NCI-H510A (cell line): Measurements from ENCODE around the gene LTBP1.
"Not testable (repeated sequence)": the region's sequence is repeated elsewhere in the genome, so short reads cannot be mapped to it uniquely, and the experiment has no call there.

Source experiments
- DNase-seq: peaks from one replicate; lab custom pipeline; 2025; lab: John Stamatoyannopoulos, UW

LTBP1 gene

DNA sequence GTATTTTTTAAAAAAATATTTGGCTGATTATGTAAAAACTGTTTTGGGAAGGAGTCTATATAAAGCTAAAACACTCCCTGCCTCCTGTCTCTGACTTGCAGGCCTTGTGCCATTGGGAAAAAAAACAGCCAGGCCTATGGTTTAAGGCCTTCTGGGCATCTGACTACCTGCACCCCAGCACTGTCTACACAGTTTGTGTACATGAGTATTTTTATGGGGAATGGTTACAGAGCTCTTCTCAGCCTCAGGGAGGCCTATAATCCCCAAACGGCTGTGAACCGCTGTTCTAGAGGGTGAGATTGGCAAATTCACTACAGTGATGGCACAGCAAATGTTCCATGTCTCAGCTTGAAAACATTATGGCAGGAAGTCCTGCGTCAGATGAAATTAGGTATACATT is 96.1 kb downstream of the LTBP1 start:
- no peak for DNase-seq

GRCh38 chr2:33047939-33048338 is 101.2 kb downstream of the LTBP1 start:
- no peak for DNase-seq

GRCh38 chr2:33051586-33052360 is 105.0 kb downstream of the LTBP1 start:
- no peak for DNase-seq

- no peak for DNase-seq
Measured at GRCh38 chr2:33052361-33052735, 105.6 kb downstream of the LTBP1 start.

DNA sequence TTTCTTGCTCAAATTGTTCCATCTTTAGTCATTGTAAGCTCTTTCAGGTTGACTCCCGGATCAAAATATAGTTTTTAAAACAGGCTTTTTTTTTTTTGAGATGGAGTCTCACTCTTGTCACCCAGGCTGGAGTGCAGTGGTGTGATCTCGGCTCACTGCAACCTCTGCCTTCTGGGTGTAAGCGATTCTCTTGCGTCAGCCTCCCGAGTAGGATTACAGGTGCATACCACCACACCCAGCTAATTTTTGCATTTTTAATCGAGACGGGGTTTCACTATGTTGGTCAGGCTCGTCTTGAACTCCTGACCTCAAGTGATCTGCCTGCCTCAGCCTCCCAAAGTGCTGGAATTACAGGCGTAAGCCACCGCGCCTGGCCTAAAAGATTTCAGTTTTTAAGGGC is 106.0 kb downstream of the LTBP1 start:
- not testable (repeated sequence) for DNase-seq

- DNase-seq: no peak
Measured at GRCh38 chr2:33056170-33056569, 109.4 kb downstream of the LTBP1 start.

DNA sequence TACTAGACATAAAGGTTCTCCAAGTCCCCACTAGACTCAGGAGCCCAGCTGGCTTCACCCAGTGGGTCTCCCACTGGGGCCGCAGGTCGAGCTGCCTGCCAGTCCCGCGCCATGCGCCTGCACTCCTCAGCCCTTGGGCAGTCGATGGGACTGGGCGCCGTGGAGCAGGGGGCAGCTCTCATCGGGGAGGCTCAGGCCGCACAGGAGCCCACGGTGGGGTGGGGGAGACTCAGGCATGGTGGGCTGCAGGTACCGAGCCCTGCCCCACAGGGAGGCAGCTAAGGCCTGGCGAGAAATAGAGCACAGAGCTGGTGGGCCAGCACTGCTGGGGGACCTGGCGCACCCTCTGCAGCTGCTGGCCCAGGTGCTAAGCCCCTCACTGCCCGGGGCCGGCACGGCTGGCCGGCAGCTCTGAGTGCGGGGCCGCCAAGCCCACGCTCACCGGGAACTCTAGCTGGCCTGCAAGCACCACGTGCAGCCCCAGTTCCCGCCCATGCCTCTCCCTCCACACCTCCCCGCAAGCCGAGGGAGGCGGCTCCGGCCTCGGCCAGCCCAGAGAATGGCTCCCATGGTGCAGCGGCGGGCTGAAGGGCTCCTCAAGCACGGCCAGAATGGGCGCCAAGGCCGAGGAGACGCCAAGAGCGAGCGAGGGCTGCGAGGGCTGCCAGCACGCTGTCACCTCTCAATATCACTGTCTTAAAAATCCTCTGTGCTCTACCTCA is 110.7 kb downstream of the LTBP1 start:
- DNase-seq: not testable (repeated sequence)

DNA sequence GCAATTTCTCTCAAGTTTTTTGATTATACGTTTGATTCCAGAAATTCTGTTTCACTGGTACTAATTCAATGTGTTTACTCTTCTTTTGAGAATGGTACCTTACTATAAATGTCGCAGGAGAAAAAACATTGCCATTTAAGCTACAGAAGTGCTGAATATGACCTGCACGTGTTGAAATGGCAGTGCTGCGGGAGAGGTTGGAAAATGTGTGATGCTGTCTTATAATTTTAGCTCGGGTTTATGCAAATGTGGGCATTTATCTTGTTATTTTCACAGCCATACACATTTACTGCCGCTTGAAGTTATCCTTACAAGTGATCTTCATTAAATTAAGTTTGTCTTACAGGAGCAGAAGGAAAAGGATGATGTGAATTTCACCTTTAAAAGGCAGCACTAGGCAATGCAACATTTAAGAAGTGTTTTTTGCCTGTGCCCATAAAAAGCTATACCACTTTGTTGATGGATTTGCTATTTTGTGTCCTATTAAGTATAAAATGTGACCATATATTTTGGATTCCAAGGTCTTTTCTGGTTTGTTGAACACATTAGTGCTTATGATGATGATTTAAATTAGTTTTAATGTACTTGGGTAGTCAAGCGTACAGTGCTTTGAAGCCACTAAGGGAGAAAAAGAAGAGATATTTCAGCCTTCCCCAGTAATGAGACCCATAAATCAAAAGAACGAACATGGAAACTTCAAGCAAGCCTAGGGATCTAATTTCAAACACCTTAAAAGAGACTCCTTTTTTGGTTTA is 112.1 kb downstream of the LTBP1 start:
- no peak for DNase-seq

GRCh38 chr2:33059471-33060156 is 112.9 kb downstream of the LTBP1 start:
- no peak for DNase-seq

DNA sequence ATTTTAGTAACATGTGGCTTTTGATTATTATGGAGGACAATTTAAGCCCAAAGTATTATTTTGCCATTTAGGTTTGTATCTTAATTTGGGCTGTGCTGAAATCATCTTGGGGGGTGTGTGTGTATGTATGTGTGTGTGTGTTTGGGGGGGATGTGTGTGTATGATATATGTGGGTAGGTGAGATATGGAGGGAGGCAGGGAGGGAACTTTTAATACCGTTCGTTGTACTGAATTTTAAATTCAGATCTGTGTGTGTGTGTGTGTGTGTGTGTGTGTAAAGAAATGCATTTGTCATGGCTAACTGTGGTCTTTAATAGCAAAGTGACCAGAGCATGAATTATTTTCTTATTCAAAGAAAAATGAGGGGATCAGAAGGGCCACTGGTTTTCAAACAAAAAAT is 113.7 kb downstream of the LTBP1 start:
- DNase-seq: no peak

DNA sequence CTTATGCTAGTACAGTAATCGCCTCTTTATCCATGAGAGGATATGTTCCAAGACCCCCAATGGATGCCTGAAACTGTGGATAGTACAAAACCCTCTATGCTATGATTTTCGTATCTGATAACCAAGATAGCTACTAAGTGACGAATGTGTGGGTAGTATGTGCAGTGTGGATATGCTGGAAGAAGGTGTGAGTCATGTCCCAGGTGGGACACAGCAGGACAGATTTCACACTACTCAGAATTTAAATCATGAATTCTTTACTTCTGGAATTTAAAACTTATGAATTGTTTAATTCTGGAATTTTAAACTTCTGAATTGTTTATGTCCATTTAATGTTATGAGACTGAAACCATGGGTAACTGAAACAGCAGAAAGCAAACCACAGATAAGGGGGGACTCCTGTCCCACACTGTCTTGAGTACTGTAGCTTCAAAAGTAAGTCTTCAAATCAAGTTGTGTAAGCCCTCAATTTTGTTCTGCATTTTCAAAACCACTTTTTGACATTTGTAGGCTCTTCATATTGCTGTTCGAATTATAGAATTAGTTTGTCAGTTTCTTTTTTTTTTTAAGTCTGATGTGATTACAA is 116.0 kb downstream of the LTBP1 start:
- DNase-seq: no peak

- no peak for DNase-seq
Measured at GRCh38 chr2:33064349-33064801, 117.6 kb downstream of the LTBP1 start.

DNA sequence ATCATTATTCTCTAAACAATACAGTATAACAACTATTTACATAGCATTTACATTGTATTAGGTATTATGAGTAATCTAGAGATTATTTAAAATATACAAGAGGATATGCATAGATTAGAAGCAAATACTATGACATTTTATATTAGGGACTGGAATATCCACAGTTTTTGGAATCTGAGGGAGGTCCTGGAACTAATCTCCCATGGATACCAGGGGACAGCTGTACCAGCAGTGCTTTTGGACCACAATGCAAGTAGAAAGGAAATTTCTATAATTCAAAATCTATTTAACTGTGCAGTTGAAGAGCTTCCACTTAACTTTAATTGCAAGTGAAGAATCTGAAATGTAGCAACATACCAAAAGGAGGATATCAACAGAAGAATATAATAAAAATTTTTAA is 120.8 kb downstream of the LTBP1 start:
- no peak for DNase-seq

GRCh38 chr2:33068261-33068660 is 121.5 kb downstream of the LTBP1 start:
- no peak for DNase-seq

DNA sequence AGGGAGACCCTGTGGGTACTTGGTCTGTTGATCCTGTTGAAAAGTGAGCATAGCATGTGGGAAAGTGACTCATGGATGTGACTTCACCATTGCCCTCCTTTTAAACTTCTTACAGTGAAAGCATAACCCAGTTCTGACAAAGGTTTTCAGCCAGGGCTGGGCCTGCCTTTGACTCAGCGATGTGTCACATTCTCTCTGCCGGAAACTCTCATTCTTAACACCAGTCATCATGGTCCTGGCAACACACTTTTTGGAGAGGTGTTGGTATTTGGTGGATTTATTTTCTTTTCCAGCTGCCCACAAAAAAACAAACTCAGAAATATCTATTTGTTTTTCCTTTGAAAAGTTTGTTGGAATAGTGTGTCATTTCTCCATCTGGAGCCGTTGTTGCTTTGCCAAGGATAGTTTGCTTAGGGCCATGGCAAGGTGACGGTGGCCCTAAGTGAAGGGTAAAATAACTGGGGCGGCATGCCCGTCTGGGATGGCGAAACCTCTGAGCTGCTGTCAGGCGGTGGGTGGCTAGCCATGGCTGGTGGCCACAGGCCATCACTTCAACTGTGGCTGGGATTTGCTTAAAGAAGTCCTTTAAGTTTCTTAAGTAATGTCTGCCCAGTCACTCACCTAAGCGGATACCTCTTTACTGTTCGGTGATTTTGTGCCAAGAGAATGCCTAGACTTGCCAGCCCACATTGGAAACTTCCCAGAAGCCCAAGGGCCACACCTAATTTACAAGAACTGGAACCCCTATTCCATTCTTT is 123.3 kb downstream of the LTBP1 start:
- DNase-seq: no peak

- no peak for DNase-seq
Measured at GRCh38 chr2:33071591-33071990, 124.8 kb downstream of the LTBP1 start.

DNA sequence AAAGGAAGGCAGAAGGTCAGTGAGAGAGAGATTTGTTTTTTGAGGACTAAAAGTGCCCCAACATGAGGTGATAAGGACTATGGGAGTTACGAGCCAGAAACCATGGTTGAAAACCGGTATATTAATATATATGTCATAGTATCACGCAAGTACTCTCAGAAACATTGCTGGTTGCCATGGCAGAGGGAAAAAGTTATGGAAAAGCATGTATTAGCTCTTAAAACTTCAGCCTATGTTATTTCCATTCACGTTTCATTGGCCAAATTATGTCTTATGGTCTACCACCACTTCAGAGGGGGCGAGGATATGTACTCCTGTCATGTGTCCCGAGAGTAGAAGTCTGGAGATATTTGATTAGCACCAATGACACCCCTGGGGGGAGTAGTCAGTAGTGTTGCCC is 125.9 kb downstream of the LTBP1 start:
- no peak for DNase-seq

- no peak for DNase-seq
Measured at GRCh38 chr2:33073018-33073417, 126.3 kb downstream of the LTBP1 start.

DNA sequence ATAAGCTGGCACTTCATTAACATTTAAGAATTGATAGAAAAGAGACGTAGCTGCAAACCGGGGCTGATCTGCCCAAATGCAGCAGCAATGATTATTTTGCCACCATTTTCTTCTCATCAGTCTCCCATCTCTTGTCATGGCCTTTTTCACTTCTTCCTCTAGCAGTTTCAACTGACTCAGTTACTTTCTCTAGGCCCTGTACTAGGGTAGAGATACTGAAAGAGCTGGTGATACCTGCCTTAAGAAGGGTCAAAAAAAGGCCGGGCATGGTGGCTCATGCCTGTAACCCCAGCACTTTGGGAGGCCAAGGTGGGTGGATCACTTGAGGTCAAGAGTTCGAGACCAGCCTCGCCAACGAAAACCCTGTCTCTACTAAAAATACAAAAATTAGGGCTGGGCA is 127.4 kb downstream of the LTBP1 start:
- DNase-seq: no peak

DNA sequence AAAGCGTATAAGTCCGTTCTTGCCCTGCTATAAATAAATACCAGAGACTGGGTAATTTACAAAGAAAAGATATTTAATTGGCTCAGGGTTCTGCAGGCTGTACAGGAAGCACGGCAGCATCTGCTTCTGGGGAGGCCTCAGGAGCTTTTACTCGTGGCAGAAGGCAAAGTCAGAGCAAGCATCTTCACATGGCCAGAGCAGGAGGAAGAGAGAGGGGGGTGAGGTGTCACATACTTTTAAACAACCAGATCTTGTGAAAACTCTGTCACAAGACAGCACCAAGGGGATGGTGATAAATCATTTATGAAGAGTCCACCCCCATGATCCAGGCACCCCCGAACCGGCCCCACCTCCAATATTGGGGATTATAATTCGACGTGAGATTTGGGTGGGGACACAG is 130.6 kb downstream of the LTBP1 start:
- no peak for DNase-seq

- no peak for DNase-seq
Measured at GRCh38 chr2:33077844-33078243, 131.1 kb downstream of the LTBP1 start.
